ENCODE measurements around the gene GGA3.

Gene GGA3

DNA sequence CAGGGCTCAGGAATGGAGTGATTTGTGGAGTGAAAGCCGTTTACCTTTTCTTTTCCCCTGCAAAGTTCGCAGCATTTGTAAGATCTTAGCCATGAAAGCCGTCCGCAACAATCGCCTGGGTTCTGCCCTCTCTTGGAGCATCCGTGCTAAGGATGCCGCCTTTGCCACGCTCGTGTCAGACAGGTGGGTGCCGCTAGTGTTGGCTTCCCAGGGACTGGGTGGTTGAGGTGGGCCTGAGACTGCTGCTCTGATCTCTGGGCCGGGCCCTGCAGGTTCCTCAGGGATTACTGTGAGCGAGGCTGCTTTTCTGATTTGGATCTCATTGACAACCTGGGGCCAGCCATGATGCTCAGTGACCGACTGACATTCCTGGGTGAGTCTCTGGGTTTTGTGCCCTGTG, 28.6 kb downstream of the GGA3 start:
- Histone ChIP-seq H2AFZ (ENCODE audit: low read depth, low read length) (no peak overlapping the region), H3K36me3 (ENCODE audit: insufficient read depth, low read length) (peaks cover 91% of the 10 kb centered on the region), H3K9me3 (ENCODE audit: insufficient read depth, low read length, severe bottlenecking) (no peaks in the 10 kb centered on the region), H3K79me2 (ENCODE audit: insufficient read depth, low read length) (no peaks in the 10 kb centered on the region), H3K4me3 (ENCODE audit: low read depth in 1 of 2, low read length in 2 of 2) (no peak overlapping the region), H3K27me3 (ENCODE audit: insufficient read depth, low read length, poor library complexity) (no peaks in the 10 kb centered on the region), H3K27ac (ENCODE audit: low read length) (no peak overlapping the region), H3K4me2 (ENCODE audit: insufficient read depth, low read length) (no peak overlapping the region), H4K20me1 (ENCODE audit: insufficient read depth, low read length) (peaks cover 8% of the 10 kb centered on the region; the same call in 1 of the 2 replicates), H3K9ac (ENCODE audit: low read depth, low read length) (no peak overlapping the region), H3K4me1 (ENCODE audit: insufficient read depth, low read length) (no peaks in the 10 kb centered on the region)
- ATAC-seq (ENCODE audit: insufficient read depth, low read depth) (no peak), DNase-seq (no peak)
- TF ChIP-seq CTCF (IDR thresholded peaks at IDR 0.05; ENCODE audit: borderline replicate concordance, extremely low read depth, low read length, poor library complexity, severe bottlenecking) (no peak), EZH2 (IDR thresholded peaks at IDR 0.05; ENCODE audit: borderline replicate concordance, low read depth, low read length, severe bottlenecking) (no peak)

GRCh38 chr17:75231741-75232464, 29.5 kb downstream of the GGA3 start:
- no peaks in the 10 kb centered on the region for H3K4me1 ChIP-seq (ENCODE audit: insufficient read depth, low read length)
- no peak overlapping the region for H3K9ac ChIP-seq (ENCODE audit: low read depth, low read length)
- H3K27ac ChIP-seq (ENCODE audit: low read length) = no peak overlapping the region
- TF ChIP-seq EZH2 (IDR thresholded peaks at IDR 0.05; ENCODE audit: borderline replicate concordance, low read depth, low read length, severe bottlenecking) = no peak
- TF ChIP-seq CTCF (IDR thresholded peaks at IDR 0.05; ENCODE audit: borderline replicate concordance, extremely low read depth, low read length, poor library complexity, severe bottlenecking) = no peak
- no peak for ATAC-seq (ENCODE audit: insufficient read depth, low read depth)
- no peak overlapping the region for H3K4me2 ChIP-seq (ENCODE audit: insufficient read depth, low read length)
- peaks cover 5% of the 10 kb centered on the region; the same call in 1 of the 2 replicates for H4K20me1 ChIP-seq (ENCODE audit: insufficient read depth, low read length)
- no peak overlapping the region for H2AFZ ChIP-seq (ENCODE audit: low read depth, low read length)
- DNase-seq = no peak
- peaks cover 89% of the 10 kb centered on the region for H3K36me3 ChIP-seq (ENCODE audit: insufficient read depth, low read length)
- H3K27me3 ChIP-seq (ENCODE audit: insufficient read depth, low read length, poor library complexity) = no peaks in the 10 kb centered on the region
- no peaks in the 10 kb centered on the region for H3K9me3 ChIP-seq (ENCODE audit: insufficient read depth, low read length, severe bottlenecking)
- no peak overlapping the region for H3K4me3 ChIP-seq (ENCODE audit: low read depth in 1 of 2, low read length in 2 of 2)
- H3K79me2 ChIP-seq (ENCODE audit: insufficient read depth, low read length) = no peaks in the 10 kb centered on the region

DNA sequence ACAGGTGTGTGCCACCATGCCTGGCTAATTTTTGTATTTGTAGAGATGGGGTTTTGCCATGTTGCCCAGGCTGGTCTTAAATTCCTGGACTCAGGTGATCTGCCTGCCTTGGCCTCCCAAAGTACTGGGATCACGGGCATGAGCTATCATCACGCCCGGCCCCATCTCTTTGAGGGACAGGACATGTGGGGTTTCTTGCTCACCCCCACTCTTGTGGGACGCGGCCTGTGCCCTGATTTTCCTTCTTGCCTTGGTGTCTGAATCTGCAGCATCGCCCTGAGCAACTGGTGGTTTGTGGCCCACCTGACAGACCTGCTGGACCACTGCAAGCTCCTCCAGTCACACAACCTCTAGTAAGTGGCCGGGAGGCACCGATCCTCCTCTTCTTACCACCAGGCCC, 30.3 kb downstream of the GGA3 start:
- Histone ChIP-seq H3K4me2 (ENCODE audit: insufficient read depth, low read length) (no peak overlapping the region), H3K4me1 (ENCODE audit: insufficient read depth, low read length) (no peaks in the 10 kb centered on the region), H4K20me1 (ENCODE audit: insufficient read depth, low read length) (peaks cover 2% of the 10 kb centered on the region; the same call in 1 of the 2 replicates), H3K9ac (ENCODE audit: low read depth, low read length) (no peak overlapping the region), H3K36me3 (ENCODE audit: insufficient read depth, low read length) (peaks cover 89% of the 10 kb centered on the region), H3K9me3 (ENCODE audit: insufficient read depth, low read length, severe bottlenecking) (no peaks in the 10 kb centered on the region), H3K79me2 (ENCODE audit: insufficient read depth, low read length) (no peaks in the 10 kb centered on the region), H3K4me3 (ENCODE audit: low read depth in 1 of 2, low read length in 2 of 2) (no peak overlapping the region), H3K27ac (ENCODE audit: low read length) (no peak overlapping the region), H3K27me3 (ENCODE audit: insufficient read depth, low read length, poor library complexity) (no peaks in the 10 kb centered on the region), H2AFZ (ENCODE audit: low read depth, low read length) (no peak overlapping the region)
- TF ChIP-seq EZH2 (IDR thresholded peaks at IDR 0.05; ENCODE audit: borderline replicate concordance, low read depth, low read length, severe bottlenecking) (no peak), CTCF (IDR thresholded peaks at IDR 0.05; ENCODE audit: borderline replicate concordance, extremely low read depth, low read length, poor library complexity, severe bottlenecking) (no peak)
- no peak for DNase-seq
- no peak for ATAC-seq (ENCODE audit: insufficient read depth, low read depth)
